WTC11 (cell line): ENCODE data around the gene WDR54. TPM values are rescaled to one million over a fixed set of nuclear protein-coding genes. Genes with fewer than 3 reads are reported as not detected.

Experiments
- ARID4B ChIP-seq: sonication (generic); formaldehyde crosslinking; IDR thresholded peaks from 2 replicates; pipeline ENCODE4 v1.8.0; 2023; ENCODE audit warnings: missing genetic modification reagents, mild to moderate bottlenecking, borderline replicate concordance
- ATF2 ChIP-seq: sonication (generic); formaldehyde crosslinking; IDR thresholded peaks from 2 replicates; pipeline ENCODE4 v1.8.1; 2022; ENCODE audit warnings: low read depth, missing genetic modification reagents, borderline replicate concordance
- ATF6 ChIP-seq: sonication (generic); formaldehyde crosslinking; IDR thresholded peaks from 2 replicates; pipeline ENCODE4 v1.8.1; 2023; ENCODE audit warnings: mild to moderate bottlenecking, missing genetic modification reagents
- CBFB ChIP-seq: sonication (generic); formaldehyde crosslinking; IDR thresholded peaks from 2 replicates; pipeline ENCODE4 v1.8.1; 2022; ENCODE audit warnings: mild to moderate bottlenecking, low read depth, missing genetic modification reagents
- CDX4 ChIP-seq: fragments of 250-450 bp; sonication (Bioruptor Pico); IDR thresholded peaks from 2 replicates; pipeline ENCODE4 v1.9.0; 2021; ENCODE audit warnings: moderate library complexity, mild to moderate bottlenecking, inconsistent platforms, borderline replicate concordance
- CREM ChIP-seq: sonication (generic); formaldehyde crosslinking; IDR thresholded peaks from 2 replicates; pipeline ENCODE4 v1.8.1; 2022; ENCODE audit warnings: mild to moderate bottlenecking, missing genetic modification reagents, moderate library complexity
- EMX1 ChIP-seq: fragments of 250-450 bp; sonication (Bioruptor Pico); IDR thresholded peaks from 2 replicates; pipeline ENCODE4 v1.8.0; 2021; ENCODE audit warnings: mild to moderate bottlenecking
- FOXJ3 ChIP-seq: sonication (generic); formaldehyde crosslinking; IDR thresholded peaks from 2 replicates; pipeline ENCODE4 v1.9.0; 2021; ENCODE audit warnings: missing genetic modification reagents, mild to moderate bottlenecking, borderline replicate concordance
- GRHL2 ChIP-seq: fragments of 250-450 bp; sonication (Bioruptor Pico); IDR thresholded peaks from 2 replicates; pipeline ENCODE4 v1.8.0; 2022; ENCODE audit warnings: mild to moderate bottlenecking, moderate library complexity; ENCODE audit not compliant: insufficient replicate concordance, severe bottlenecking
- HMGA2 ChIP-seq: fragments of 250-450 bp; sonication (Bioruptor Pico); IDR thresholded peaks from 2 replicates; pipeline ENCODE4 v1.4.0; 2021; ENCODE audit warnings: mild to moderate bottlenecking, moderate library complexity
- IRF1 ChIP-seq: sonication (generic); formaldehyde crosslinking; IDR thresholded peaks from 2 replicates; pipeline ENCODE4 v1.8.0; 2023; ENCODE audit warnings: missing genetic modification reagents
- JAZF1 ChIP-seq: fragments of 250-450 bp; sonication (Bioruptor Pico); IDR thresholded peaks from 2 replicates; pipeline ENCODE4 v1.9.0; 2021; ENCODE audit warnings: moderate library complexity, mild to moderate bottlenecking, inconsistent platforms
- KAT7 ChIP-seq: sonication (generic); formaldehyde crosslinking; IDR thresholded peaks from 2 replicates; pipeline ENCODE4 v1.8.1; 2023; ENCODE audit warnings: missing genetic modification reagents, mild to moderate bottlenecking, borderline replicate concordance
- MAX ChIP-seq: sonication (generic); formaldehyde crosslinking; IDR thresholded peaks from 2 replicates; pipeline ENCODE4 v1.8.0; 2022; ENCODE audit warnings: mild to moderate bottlenecking, missing genetic modification reagents
- MLX ChIP-seq: sonication (generic); formaldehyde crosslinking; IDR thresholded peaks from 2 replicates; pipeline ENCODE4 v1.8.1; 2023; ENCODE audit warnings: mild to moderate bottlenecking, missing genetic modification reagents, moderate library complexity
- NFATC4 ChIP-seq: fragments of 250-450 bp; sonication (Bioruptor Pico); IDR thresholded peaks from 2 replicates; pipeline ENCODE4 v1.9.0; 2021; ENCODE audit warnings: mild to moderate bottlenecking
- OVOL2 ChIP-seq: fragments of 250-450 bp; sonication (Bioruptor Pico); IDR thresholded peaks from 2 replicates; pipeline ENCODE4 v1.9.0; 2021; ENCODE audit warnings: mild to moderate bottlenecking, borderline replicate concordance
- PRRX2 ChIP-seq: fragments of 250-450 bp; sonication (Bioruptor Pico); IDR thresholded peaks from 2 replicates; pipeline ENCODE4 v1.8.0; 2021; ENCODE audit warnings: mild to moderate bottlenecking
- RELA ChIP-seq: sonication (generic); formaldehyde crosslinking; IDR thresholded peaks from 2 replicates; pipeline ENCODE4 v1.8.1; 2022; ENCODE audit warnings: missing genetic modification reagents, mild to moderate bottlenecking, borderline replicate concordance
- SMAD4 ChIP-seq: sonication (generic); formaldehyde crosslinking; IDR thresholded peaks from 2 replicates; pipeline ENCODE4 v1.8.0; 2022; ENCODE audit warnings: mild to moderate bottlenecking, missing genetic modification reagents
- ZNF219 ChIP-seq: sonication (generic); formaldehyde crosslinking; IDR thresholded peaks from 2 replicates; pipeline ENCODE4 v1.8.0; 2023; ENCODE audit warnings: missing genetic modification reagents, mild to moderate bottlenecking, borderline replicate concordance
- ZNF317 ChIP-seq: sonication (generic); formaldehyde crosslinking; IDR thresholded peaks from 2 replicates; pipeline ENCODE4 v1.8.1; 2023; ENCODE audit warnings: low read depth, mild to moderate bottlenecking, moderate library complexity, missing genetic modification reagents, borderline replicate concordance
- ZNF416 ChIP-seq: fragments of 250-450 bp; sonication (Bioruptor Pico); IDR thresholded peaks from 2 replicates; pipeline ENCODE4 v1.9.0; 2021; ENCODE audit warnings: mild to moderate bottlenecking, inconsistent platforms
- ZNF425 ChIP-seq: fragments of 250-450 bp; sonication (Bioruptor Pico); conservative IDR thresholded peaks from 2 replicates; pipeline ENCODE4 v1.9.0; 2021; ENCODE audit warnings: mild to moderate bottlenecking
- ZNF671 ChIP-seq: fragments of 250-450 bp; sonication (Bioruptor Pico); IDR thresholded peaks from 2 replicates; pipeline ENCODE4 v1.8.0; 2021; ENCODE audit warnings: mild to moderate bottlenecking
- total RNA-seq: library from RNA; stranded (reverse); gene quantifications from 3 replicates; pipeline ENCODE4 v1.2.3, GENCODE V29; 2021

The WDR54 gene
- total RNA-seq, 1 experiment from 2014 or later, result 55.2 TPM

- TF ChIP-seq IRF1 (CRISPR knock-in tag), result 0 out of 2 replicates have a peak, but pooled peaks have one; percentile 32
- no peak for TF ChIP-seq MLX (CRISPR knock-in tag)
- no peak for TF ChIP-seq ZNF425 (CRISPR knock-in tag)
- no peak for TF ChIP-seq RELA
- TF ChIP-seq CREM (CRISPR knock-in tag), result peak; percentile 51; the same call in 1 of the 2 replicates
- TF ChIP-seq ARID4B (CRISPR knock-in tag), result peak; percentile 65; the same call in 1 of the 2 replicates
- no peak for TF ChIP-seq NFATC4 (CRISPR knock-in tag)
- no peak for TF ChIP-seq JAZF1 (CRISPR knock-in tag)
- TF ChIP-seq MAX (CRISPR knock-in tag), result peak; percentile 96
- TF ChIP-seq CBFB, result no peak; the same call in 1 of the 2 replicates
- no peak for TF ChIP-seq KAT7 (CRISPR knock-in tag)
- TF ChIP-seq HMGA2 (CRISPR knock-in tag), result no peak
- TF ChIP-seq ZNF416 (CRISPR knock-in tag), result no peak
- TF ChIP-seq ZNF671, result no peak
- no peak for TF ChIP-seq SMAD4 (CRISPR knock-in tag)
- TF ChIP-seq ZNF317, result no peak
- TF ChIP-seq ZNF219 (CRISPR knock-in tag), result no peak
- no peak for TF ChIP-seq ATF6 (CRISPR knock-in tag)
- TF ChIP-seq GRHL2, result no peak
- TF ChIP-seq ATF2 (CRISPR knock-in tag), result no peak
- no peak for TF ChIP-seq EMX1 (CRISPR knock-in tag)
- no peak for TF ChIP-seq FOXJ3
- TF ChIP-seq PRRX2 (CRISPR knock-in tag), result no peak
- TF ChIP-seq CDX4 (CRISPR knock-in tag), result no peak
- TF ChIP-seq OVOL2 (CRISPR knock-in tag), result no peak
These were observed at the start of gene WDR54, which contains the start of gene C2orf81 (continued) for GRCh38 chr2:74421221-74421870.
